ENCODE measurements around the gene ZNF610.
"Not testable (repeated sequence)": the region's sequence is repeated elsewhere in the genome, so short reads cannot be mapped to it uniquely, and the experiment has no call there.

The ZNF610 gene
- total RNA-seq = 1.6 to 2.7 (median 1.7) reads per million in 4 experiments

GRCh38 chr19:52336117-52336790 lies at the start of gene ZNF610:
TSS of gene ZNF610 (plus strand) at chr19:52336243. CDS start at chr19:52349173, 12,930 bp downstream.
- DNase-seq = peak; percentile 80

GRCh38 chr19:52286256-52286655 lies 49.8 kb upstream of the ZNF610 start:
- no peak for DNase-seq

GRCh38 chr19:52291781-52292180 lies 44.3 kb upstream of the ZNF610 start:
- DNase-seq = no peak

- DNase-seq = not testable (repeated sequence)
These were observed 43.1 kb upstream of the ZNF610 start for GRCh38 chr19:52292946-52293345.

GRCh38 chr19:52296400-52296772 lies 39.7 kb upstream of the ZNF610 start:
- DNase-seq = no peak

GRCh38 chr19:52296773-52297600 lies 39.1 kb upstream of the ZNF610 start, which contains the start of gene ZNF480:
TSS of gene ZNF480 (plus strand) at chr19:52297169. CDS start at chr19:52300413, 3,244 bp downstream.
- peak; percentile 86 for DNase-seq

GRCh38 chr19:52297601-52298364 lies 38.3 kb upstream of the ZNF610 start:
- no peak for DNase-seq

- no peak for DNase-seq
These were observed 28.8 kb upstream of the ZNF610 start for GRCh38 chr19:52307275-52307674.

GRCh38 chr19:52322429-52322828 lies 13.6 kb upstream of the ZNF610 start:
- no peak for DNase-seq

- no peak for DNase-seq
These were observed 4.3 kb upstream of the ZNF610 start for GRCh38 chr19:52331757-52332156.

- DNase-seq = no peak
These were observed 301 bp upstream of the ZNF610 start for GRCh38 chr19:52335768-52336116.

GRCh38 chr19:52336791-52337381 lies 843 bp downstream of the ZNF610 start:
- DNase-seq = no peak

GRCh38 chr19:52339022-52339421 lies 3.0 kb downstream of the ZNF610 start:
- DNase-seq = not testable (repeated sequence)

- DNase-seq = peak; percentile 30
These were observed 7.5 kb downstream of the ZNF610 start for GRCh38 chr19:52343548-52343947.

GRCh38 chr19:52345162-52345561 lies 9.1 kb downstream of the ZNF610 start:
- no peak for DNase-seq

- DNase-seq = no peak
These were observed 15.5 kb downstream of the ZNF610 start for GRCh38 chr19:52351512-52351911.

- no peak for DNase-seq
These were observed 30.4 kb downstream of the ZNF610 start for GRCh38 chr19:52366414-52366824.

- DNase-seq = peak; percentile 89
These were observed 33.7 kb downstream of the ZNF610 start, which contains the start of gene ZNF880 for GRCh38 chr19:52369559-52370340. TSS of gene ZNF880 (plus strand) at chr19:52369923. CDS start at chr19:52369966, 43 bp downstream.

- DNase-seq = no peak
These were observed 34.3 kb downstream of the ZNF610 start for GRCh38 chr19:52370341-52370710.

GRCh38 chr19:52391135-52391534 lies 55.1 kb downstream of the ZNF610 start:
- DNase-seq = no peak

- peak; percentile 92 for DNase-seq
These were observed 61.5 kb downstream of the ZNF610 start, which contains the start of gene ZNF528 for GRCh38 chr19:52397310-52398080. TSS of gene ZNF528 (plus strand) at chr19:52397849. CDS start at chr19:52402014, 4,165 bp downstream.
